SU-DHL-6 (cell line): ENCODE measurements around the gene KRIT1.

Source experiments
- H2AFZ ChIP-seq: fragments of 200-600 bp; sonication (generic); 2 replicates; pipeline ENCODE4 v1.6.1; 2014; ENCODE audit warnings: low read depth, mild to moderate bottlenecking, moderate library complexity, mixed read lengths, antibody characterized with exemption, low read length; ENCODE audit not compliant: severe bottlenecking
- H3F3A ChIP-seq: fragments of 200-600 bp; shearing (Covaris generic); 2 replicates; pipeline ENCODE4 v1.6.0; 2016; ENCODE audit warnings: antibody characterized with exemption, mild to moderate bottlenecking; ENCODE audit not compliant: insufficient read depth
- H3K27ac ChIP-seq: fragments of 200-600 bp; sonication (generic); 2 replicates; pipeline ENCODE4 v1.5.1; 2016; ENCODE audit warnings: low read depth, mild to moderate bottlenecking, low read length, moderate library complexity, mixed read lengths
- H3K27me3 ChIP-seq: fragments of 200-600 bp; sonication (generic), shearing (Covaris generic); 2 replicates; pipeline ENCODE4 v1.6.0; 2014; ENCODE audit warnings: mild to moderate bottlenecking, low read length
- H3K36me3 ChIP-seq: fragments of 200-600 bp; sonication (generic); 2 replicates; pipeline ENCODE4 v1.6.1; 2014; ENCODE audit warnings: mild to moderate bottlenecking, low read length, mixed read lengths
- H3K4me2 ChIP-seq: fragments of 300-600, 200-600 bp; shearing (Covaris generic), sonication (generic); 2 replicates; pipeline ENCODE4 v1.6.0; 2014; ENCODE audit warnings: low read length, low read depth, mild to moderate bottlenecking; ENCODE audit not compliant: poor library complexity, severe bottlenecking
- H3K4me3 ChIP-seq: fragments of 200-600 bp; sonication (generic); 2 replicates; pipeline ENCODE4 v1.5.1; 2014; ENCODE audit warnings: antibody characterized with exemption, low read length, mild to moderate bottlenecking, mixed read lengths; ENCODE audit not compliant: insufficient read depth, poor library complexity, severe bottlenecking
- H3K79me2 ChIP-seq: fragments of 200-600 bp; sonication (generic); 2 replicates; pipeline ENCODE4 v1.6.1; 2014; ENCODE audit warnings: mild to moderate bottlenecking, low read length, moderate library complexity; ENCODE audit not compliant: insufficient read depth
- H3K9ac ChIP-seq: fragments of 200-600 bp; sonication (generic); 2 replicates; pipeline ENCODE4 v1.7.0; 2014; ENCODE audit warnings: mild to moderate bottlenecking, low read length
- H3K9me2 ChIP-seq: fragments of 200-600 bp; sonication (generic); replicated peaks from 2 replicates; pipeline ENCODE4 v1.6.1; 2014; ENCODE audit warnings: low read length; ENCODE audit not compliant: insufficient read depth
- H3K9me3 ChIP-seq: fragments of 200-600 bp; sonication (generic); 2 replicates; pipeline ENCODE4 v1.6.1; 2014; ENCODE audit warnings: low read length, mixed read lengths; ENCODE audit not compliant: insufficient read depth
- H4K20me1 ChIP-seq: fragments of 200-600 bp; sonication (generic); 2 replicates; pipeline ENCODE4 v1.6.1; 2014; ENCODE audit warnings: low read depth, mild to moderate bottlenecking, antibody characterized with exemption, low read length, moderate library complexity, mixed read lengths
- CTCF ChIP-seq: fragments of 200-600 bp; sonication (generic); IDR thresholded peaks from one replicate; pipeline ENCODE4 v1.5.1; 2017; ENCODE audit warnings: antibody characterized with exemption, mild to moderate bottlenecking, low read length, moderate library complexity; ENCODE audit not compliant: insufficient read depth, poor library complexity, severe bottlenecking
- EZH2phosphoT487 ChIP-seq: fragments of 200-600 bp; sonication (generic), shearing (Covaris generic); conservative IDR thresholded peaks from 2 replicates; pipeline ENCODE4 v1.6.1; 2018; ENCODE audit warnings: mild to moderate bottlenecking, antibody characterized with exemption, low read length, moderate library complexity, mixed read lengths

KRIT1 gene

GRCh38 chr7:92292981-92293380 lies 47.3 kb upstream of the KRIT1 start:
- no peak for TF ChIP-seq EZH2phosphoT487
- TF ChIP-seq CTCF = no peak
- Histone ChIP-seq H2AFZ (no peak overlapping the region), H3K9me3 (no peaks in the 10 kb centered on the region), H3K9ac (no peak overlapping the region), H3K36me3 (peaks cover 7% of the 10 kb centered on the region; the same call in 1 of the 2 replicates), H3K27me3 (no peaks in the 10 kb centered on the region), H3F3A (peaks cover 5% of the 10 kb centered on the region; the same call in 1 of the 2 replicates), H3K4me2 (no peak overlapping the region), H3K4me3 (no peak overlapping the region), H3K27ac (no peak overlapping the region), H4K20me1 (0 out of 2 replicates have a peak, but pooled peaks cover 4% of the 10 kb centered on the region), H3K9me2 (no peaks in the 10 kb centered on the region), H3K79me2 (peaks cover 65% of the 10 kb centered on the region)

GRCh38 chr7:92289321-92289720 lies 43.6 kb upstream of the KRIT1 start:
- H3K27ac ChIP-seq = no peak overlapping the region
- no peaks in the 10 kb centered on the region for H3K9me2 ChIP-seq
- no peak overlapping the region for H2AFZ ChIP-seq
- no peaks in the 10 kb centered on the region for H3K27me3 ChIP-seq
- no peaks in the 10 kb centered on the region for H3K36me3 ChIP-seq
- H4K20me1 ChIP-seq = 0 out of 2 replicates have a peak, but pooled peaks cover 4% of the 10 kb centered on the region
- TF ChIP-seq EZH2phosphoT487 = no peak
- no peak for TF ChIP-seq CTCF
- no peaks in the 10 kb centered on the region for H3K9me3 ChIP-seq
- H3K4me2 ChIP-seq = no peak overlapping the region
- H3K79me2 ChIP-seq = peaks cover 87% of the 10 kb centered on the region
- no peak overlapping the region for H3K4me3 ChIP-seq
- no peak overlapping the region for H3K9ac ChIP-seq
- H3F3A ChIP-seq = no peaks in the 10 kb centered on the region

GRCh38 chr7:92282930-92283329 lies 37.2 kb upstream of the KRIT1 start:
- no peak overlapping the region for H3K4me3 ChIP-seq
- H3K9me2 ChIP-seq = no peaks in the 10 kb centered on the region
- no peaks in the 10 kb centered on the region; the same call in 1 of the 2 replicates for H3K36me3 ChIP-seq
- H3K9me3 ChIP-seq = no peaks in the 10 kb centered on the region
- no peak overlapping the region for H3K4me2 ChIP-seq
- TF ChIP-seq CTCF (no peak), EZH2phosphoT487 (no peak)
- no peak overlapping the region for H2AFZ ChIP-seq
- H4K20me1 ChIP-seq = no peaks in the 10 kb centered on the region
- H3K27me3 ChIP-seq = no peaks in the 10 kb centered on the region
- H3F3A ChIP-seq = no peaks in the 10 kb centered on the region
- no peak overlapping the region for H3K9ac ChIP-seq
- H3K79me2 ChIP-seq = peaks cover 85% of the 10 kb centered on the region
- no peak overlapping the region for H3K27ac ChIP-seq
